ENCODE data around the gene MSI2. TPM values are rescaled to one million over a fixed set of nuclear protein-coding genes. Genes with fewer than 3 reads are reported as not detected.

MSI2 gene
- total RNA-seq, 2 donors from 2014 or later, result 88.3 to 114 TPM

- TF ChIP-seq CTCF (conservative IDR thresholded peaks at IDR 0.05), result no peak
- Histone ChIP-seq H3K27ac (ENCODE audit: low read depth, low read length) (peak overlapping the region; percentile 92), H3K9me3 (ENCODE audit: control insufficient read depth, low read length) (no peaks in the 10 kb centered on the region), H3K4me1 (ENCODE audit: control insufficient read depth, insufficient read depth, low read length) (peaks cover 15% of the 10 kb centered on the region), H3K36me3 (ENCODE audit: control insufficient read depth, insufficient read depth, low read length) (no peaks in the 10 kb centered on the region), H3K9ac (ENCODE audit: extremely low read depth, low read length, poor library complexity, severe bottlenecking) (no peak overlapping the region), H3K27me3 (ENCODE audit: control insufficient read depth, insufficient read depth, low read length, poor library complexity, severe bottlenecking) (no peaks in the 10 kb centered on the region), H3K4me3 (ENCODE audit: low read length) (no peak overlapping the region)
- WGBS, 2 experiments (ENCODE audit: insufficient coverage in 1 of 2, insufficient read length in 1 of 2), result 19 to 24% methylated on average over 6 to 10 of the region's 10 CpGs
- peaks cover 41% of the 10 kb centered on the region for H3K4me1 Mint-ChIP-seq
- no peaks in the 10 kb centered on the region for H3K27me3 Mint-ChIP-seq (ENCODE audit: insufficient read depth)
- peak overlapping the region; percentile 75 for H3K27ac Mint-ChIP-seq
- peak overlapping the region; percentile 33 for H3K4me3 Mint-ChIP-seq
- no peaks in the 10 kb centered on the region for H3K36me3 Mint-ChIP-seq (ENCODE audit: low read depth)
- no peaks in the 10 kb centered on the region for H3K9me3 Mint-ChIP-seq
- peak; percentile 88 for DNase-seq
Observed at GRCh38 chr17:57466017-57466471, 209.7 kb downstream of the MSI2 start.

- Histone ChIP-seq H3K27ac (ENCODE audit: low read depth, low read length) (peak overlapping the region; percentile 92), H3K9me3 (ENCODE audit: control insufficient read depth, low read length) (no peaks in the 10 kb centered on the region), H3K36me3 (ENCODE audit: control insufficient read depth, insufficient read depth, low read length) (no peaks in the 10 kb centered on the region), H3K9ac (ENCODE audit: extremely low read depth, low read length, poor library complexity, severe bottlenecking) (no peak overlapping the region), H3K4me3 (ENCODE audit: low read length) (no peak overlapping the region), H3K4me1 (ENCODE audit: control insufficient read depth, insufficient read depth, low read length) (peaks cover 17% of the 10 kb centered on the region), H3K27me3 (ENCODE audit: control insufficient read depth, insufficient read depth, low read length, poor library complexity, severe bottlenecking) (no peaks in the 10 kb centered on the region)
- H3K27me3 Mint-ChIP-seq (ENCODE audit: insufficient read depth), result no peaks in the 10 kb centered on the region
- H3K36me3 Mint-ChIP-seq (ENCODE audit: low read depth), result no peaks in the 10 kb centered on the region
- TF ChIP-seq CTCF (conservative IDR thresholded peaks at IDR 0.05), result no peak
- H3K27ac Mint-ChIP-seq, result peak overlapping the region; percentile 58
- peak overlapping the region; percentile 33 for H3K4me3 Mint-ChIP-seq
- H3K4me1 Mint-ChIP-seq, result peaks cover 43% of the 10 kb centered on the region
- 67 to 100% methylated on average over 1 of the region's 1 CpG for WGBS, 2 experiments (ENCODE audit: insufficient coverage in 1 of 2, insufficient read length in 1 of 2)
- no peak for DNase-seq
- H3K9me3 Mint-ChIP-seq, result no peaks in the 10 kb centered on the region
Observed at GRCh38 chr17:57466521-57466920, 210.2 kb downstream of the MSI2 start.

- no peak overlapping the region for H3K4me3 Mint-ChIP-seq
- no peak for TF ChIP-seq CTCF (conservative IDR thresholded peaks at IDR 0.05)
- no peak overlapping the region for H3K4me3 ChIP-seq (ENCODE audit: low read length)
- H3K9me3 Mint-ChIP-seq, result no peaks in the 10 kb centered on the region
- 91 to 92% methylated on average over 4 of the region's 4 CpGs for WGBS, 2 experiments (ENCODE audit: insufficient coverage in 1 of 2, insufficient read length in 1 of 2)
- peaks cover 50% of the 10 kb centered on the region for H3K4me1 Mint-ChIP-seq
- no peak for DNase-seq
- no peaks in the 10 kb centered on the region for H3K9me3 ChIP-seq (ENCODE audit: control insufficient read depth, low read length)
- H3K27ac ChIP-seq (ENCODE audit: low read depth, low read length), result peak overlapping the region; percentile 92
- no peaks in the 10 kb centered on the region for H3K36me3 Mint-ChIP-seq (ENCODE audit: low read depth)
- H3K27me3 Mint-ChIP-seq (ENCODE audit: insufficient read depth), result no peaks in the 10 kb centered on the region
- no peaks in the 10 kb centered on the region for H3K36me3 ChIP-seq (ENCODE audit: control insufficient read depth, insufficient read depth, low read length)
- H3K27me3 ChIP-seq (ENCODE audit: control insufficient read depth, insufficient read depth, low read length, poor library complexity, severe bottlenecking), result no peaks in the 10 kb centered on the region
- peaks cover 23% of the 10 kb centered on the region for H3K4me1 ChIP-seq (ENCODE audit: control insufficient read depth, insufficient read depth, low read length)
- H3K9ac ChIP-seq (ENCODE audit: extremely low read depth, low read length, poor library complexity, severe bottlenecking), result no peak overlapping the region
- no peak overlapping the region for H3K27ac Mint-ChIP-seq
Observed at GRCh38 chr17:57467226-57467625, 210.9 kb downstream of the MSI2 start.

All from endodermal cell (in vitro differentiated cells).